OCI-M2 (cell line): ENCODE measurements around the gene OR51B2.
A peak's percentile ranks its signal among the peaks of the same experiment; 100 is the strongest.

Experiments used
- DNase-seq: peaks from one replicate; lab custom pipeline; 2025; ENCODE audit not compliant: unreplicated experiment; lab: John Stamatoyannopoulos, UW

OR51B2 gene

GRCh38 chr11:5284637-5285036, 39.5 kb downstream of the OR51B2 start:
- peak; percentile 63 for DNase-seq

- no peak for DNase-seq
These were observed 40.2 kb downstream of the OR51B2 start for GRCh38 chr11:5283882-5284281.

- DNase-seq: no peak
These were observed 41.0 kb downstream of the OR51B2 start for GRCh38 chr11:5283086-5283485.

- no peak for DNase-seq
These were observed 41.5 kb downstream of the OR51B2 start for GRCh38 chr11:5282628-5283027.

GRCh38 chr11:5281596-5281995, 42.5 kb downstream of the OR51B2 start:
- no peak for DNase-seq

GRCh38 chr11:5280582-5281102, 43.5 kb downstream of the OR51B2 start:
- peak; percentile 89 for DNase-seq

- DNase-seq: no peak
These were observed 44.5 kb downstream of the OR51B2 start for GRCh38 chr11:5279471-5280090.

- DNase-seq: no peak
These were observed 46.2 kb downstream of the OR51B2 start for GRCh38 chr11:5277807-5278382.

GRCh38 chr11:5276697-5277096, 47.4 kb downstream of the OR51B2 start:
- no peak for DNase-seq

- DNase-seq: peak; percentile 77
These were observed 48.6 kb downstream of the OR51B2 start for GRCh38 chr11:5275369-5276110.

- no peak for DNase-seq
These were observed 49.7 kb downstream of the OR51B2 start for GRCh38 chr11:5274395-5274794.
